ENCODE data around the gene AKR1E2.

GRCh38 chr10:4822208-4822607 lies 3.8 kb upstream of the AKR1E2 start:
- TF ChIP-seq CTCF (IDR thresholded peaks at IDR 0.05; ENCODE audit: insufficient read depth, low read length, poor library complexity, severe bottlenecking) (no peak), EZH2phosphoT487 (conservative IDR thresholded peaks at IDR 0.05; ENCODE audit: low read length) (no peak)

Data from SU-DHL-6 (cell line).